MCF 10A (cell line): ENCODE results near the gene WDR43. TPM values are rescaled to one million over a fixed set of nuclear protein-coding genes. Genes with fewer than 3 reads are reported as not detected.

Experiments
- BruUV-seq: library from RNA; stranded (reverse); fragments of 400-500 nt; replicated peaks from 2 replicates; lab custom pipeline; 2021; lab: Mats Ljungman, UMichigan
- CTCF ChIA-PET: fragments of 300-600 bp; sonication (Branson Sonifier 250); formaldehyde crosslinking; extraction: SDS; loops from one replicate; lab custom pipeline; 2021; ENCODE audit warnings: antibody characterized with exemption, inconsistent platforms; lab: Yijun Ruan, JAX
- POLR2A ChIA-PET: fragments of 300-600, 350-650 bp; sonication (Branson Sonifier 250); formaldehyde crosslinking; extraction: SDS; loops from one replicate; lab custom pipeline; 2020; ENCODE audit warnings: antibody characterized with exemption, inconsistent platforms; lab: Yijun Ruan, JAX
- DNase-seq: peaks from one replicate; pipeline ENCODE4 v3.0.0-alpha.2; 2018; ENCODE audit not compliant: unreplicated experiment
- H3K27ac Mint-ChIP-seq: one replicate; pipeline ENCODE4 v1.8.0; 2022; ENCODE audit warnings: mild to moderate bottlenecking, low read depth, mixed read lengths; ENCODE audit not compliant: unreplicated experiment
- H3K27me3 Mint-ChIP-seq: one replicate; pipeline ENCODE4 v1.8.0; 2022; ENCODE audit warnings: mixed read lengths; ENCODE audit not compliant: insufficient read depth, unreplicated experiment
- H3K36me3 Mint-ChIP-seq: one replicate; pipeline ENCODE4 v1.8.0; 2022; ENCODE audit warnings: mild to moderate bottlenecking, moderate library complexity, mixed read lengths; ENCODE audit not compliant: insufficient read depth, unreplicated experiment
- H3K4me1 Mint-ChIP-seq: one replicate; pipeline ENCODE4 v1.8.0; 2022; ENCODE audit warnings: mixed read lengths; ENCODE audit not compliant: insufficient read depth, unreplicated experiment
- H3K4me3 Mint-ChIP-seq: one replicate; pipeline ENCODE4 v1.8.0; 2022; ENCODE audit warnings: mild to moderate bottlenecking, moderate library complexity, mixed read lengths; ENCODE audit not compliant: unreplicated experiment
- H3K9me3 Mint-ChIP-seq: one replicate; pipeline ENCODE4 v1.8.0; 2022; ENCODE audit warnings: mixed read lengths; ENCODE audit not compliant: unreplicated experiment
- intact Hi-C: fragments of 100-400 bp; cut with micrococcal nuclease; formaldehyde crosslinking; loops from 2 replicates; pipeline ENCODE4 v1.14.1; 2022
- total RNA-seq: library from RNA; stranded (reverse); gene quantifications from 2 replicates; pipeline ENCODE4 v1.2.3, GENCODE V29; 2022
- TF ChIP-seq, protein P1 (sequence below): fragments of 200-600 bp; IDR thresholded peaks from one replicate; pipeline ENCODE4 v1.8.0; 2022; ENCODE audit warnings: antibody characterized with exemption, mild to moderate bottlenecking; ENCODE audit not compliant: unreplicated experiment

The WDR43 gene
- total RNA-seq, 1 experiment from 2014 or later: 160 TPM

DNA sequence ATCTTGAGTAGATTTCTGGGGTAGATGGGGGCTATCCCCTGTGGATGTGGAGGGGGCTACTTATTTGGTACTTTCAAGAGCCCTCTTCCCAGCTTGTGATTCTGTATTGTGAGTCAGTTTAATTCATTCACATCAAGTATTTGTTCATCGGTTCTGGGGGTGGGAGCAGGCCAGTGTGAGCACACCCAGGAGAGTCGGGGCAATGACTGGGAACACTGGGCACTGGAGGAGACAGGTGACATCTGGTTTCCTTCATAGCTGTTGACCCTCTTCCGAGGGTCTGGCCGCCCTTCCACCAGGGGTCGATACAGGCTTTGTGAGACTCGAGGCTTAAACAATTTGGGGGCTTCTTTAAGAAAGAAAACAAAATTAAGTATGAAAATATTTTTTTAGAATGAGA lies 84.1 kb downstream of the WDR43 start:
- POLR2A ChIA-PET: no interaction called here
- H3K9me3 Mint-ChIP-seq: no peaks in the 10 kb centered on the region
- TF ChIP-seq, protein P1, sequence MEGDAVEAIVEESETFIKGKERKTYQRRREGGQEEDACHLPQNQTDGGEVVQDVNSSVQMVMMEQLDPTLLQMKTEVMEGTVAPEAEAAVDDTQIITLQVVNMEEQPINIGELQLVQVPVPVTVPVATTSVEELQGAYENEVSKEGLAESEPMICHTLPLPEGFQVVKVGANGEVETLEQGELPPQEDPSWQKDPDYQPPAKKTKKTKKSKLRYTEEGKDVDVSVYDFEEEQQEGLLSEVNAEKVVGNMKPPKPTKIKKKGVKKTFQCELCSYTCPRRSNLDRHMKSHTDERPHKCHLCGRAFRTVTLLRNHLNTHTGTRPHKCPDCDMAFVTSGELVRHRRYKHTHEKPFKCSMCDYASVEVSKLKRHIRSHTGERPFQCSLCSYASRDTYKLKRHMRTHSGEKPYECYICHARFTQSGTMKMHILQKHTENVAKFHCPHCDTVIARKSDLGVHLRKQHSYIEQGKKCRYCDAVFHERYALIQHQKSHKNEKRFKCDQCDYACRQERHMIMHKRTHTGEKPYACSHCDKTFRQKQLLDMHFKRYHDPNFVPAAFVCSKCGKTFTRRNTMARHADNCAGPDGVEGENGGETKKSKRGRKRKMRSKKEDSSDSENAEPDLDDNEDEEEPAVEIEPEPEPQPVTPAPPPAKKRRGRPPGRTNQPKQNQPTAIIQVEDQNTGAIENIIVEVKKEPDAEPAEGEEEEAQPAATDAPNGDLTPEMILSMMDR: no peak

DNA sequence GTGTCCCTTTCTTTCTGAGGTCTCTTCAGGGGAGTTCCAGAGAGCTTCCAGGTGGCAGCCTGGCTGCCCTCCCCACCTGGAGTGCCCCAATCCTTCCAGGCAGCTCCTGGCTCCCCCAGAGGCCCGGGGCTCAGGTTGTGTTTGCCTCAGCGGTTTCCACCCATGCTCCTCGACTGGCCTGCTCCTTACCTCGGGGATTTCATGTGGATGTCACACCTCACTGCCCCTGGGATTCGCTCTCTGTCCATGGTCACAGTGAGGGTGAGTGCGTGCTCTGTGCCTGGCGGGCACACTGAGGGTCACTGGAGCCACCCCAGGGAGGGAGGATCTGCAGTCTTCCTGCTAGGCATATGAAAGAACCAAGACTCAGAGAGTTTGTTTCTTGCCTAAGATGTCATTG lies 84.6 kb downstream of the WDR43 start:
- TF ChIP-seq, protein P1: no peak
- H3K9me3 Mint-ChIP-seq: no peaks in the 10 kb centered on the region
- H3K4me3 Mint-ChIP-seq: no peak overlapping the region
- H3K27ac Mint-ChIP-seq: no peak overlapping the region
- BruUV-seq: no TSS peak
- H3K36me3 Mint-ChIP-seq: no peaks in the 10 kb centered on the region
- no peak for DNase-seq
- no peaks in the 10 kb centered on the region for H3K27me3 Mint-ChIP-seq
- ChIA-PET POLR2A (interaction anchor here (1.6 kb wide), 1 partner anchor 12 kb away, joined by 4 read pairs; no protein-coding TSS in a partner anchor), CTCF (interaction anchor here (1.5 kb wide), 1 partner anchor 20 kb away, joined by 4 read pairs; no protein-coding TSS in a partner anchor)
- intact Hi-C loops: no loop called here
- peaks cover 7% of the 10 kb centered on the region for H3K4me1 Mint-ChIP-seq

More for the DNA sequence above, 84.1 kb downstream of the WDR43 start:
- CTCF ChIA-PET: interaction anchor here (1.5 kb wide), 1 partner anchor 20 kb away, joined by 4 read pairs; no protein-coding TSS in a partner anchor
- no peak for DNase-seq
- Mint-ChIP-seq H3K27me3 (no peaks in the 10 kb centered on the region), H3K27ac (no peak overlapping the region), H3K36me3 (no peaks in the 10 kb centered on the region), H3K4me3 (no peak overlapping the region), H3K4me1 (peaks cover 7% of the 10 kb centered on the region)
- no TSS peak for BruUV-seq
- intact Hi-C loops: no loop called here

DNA sequence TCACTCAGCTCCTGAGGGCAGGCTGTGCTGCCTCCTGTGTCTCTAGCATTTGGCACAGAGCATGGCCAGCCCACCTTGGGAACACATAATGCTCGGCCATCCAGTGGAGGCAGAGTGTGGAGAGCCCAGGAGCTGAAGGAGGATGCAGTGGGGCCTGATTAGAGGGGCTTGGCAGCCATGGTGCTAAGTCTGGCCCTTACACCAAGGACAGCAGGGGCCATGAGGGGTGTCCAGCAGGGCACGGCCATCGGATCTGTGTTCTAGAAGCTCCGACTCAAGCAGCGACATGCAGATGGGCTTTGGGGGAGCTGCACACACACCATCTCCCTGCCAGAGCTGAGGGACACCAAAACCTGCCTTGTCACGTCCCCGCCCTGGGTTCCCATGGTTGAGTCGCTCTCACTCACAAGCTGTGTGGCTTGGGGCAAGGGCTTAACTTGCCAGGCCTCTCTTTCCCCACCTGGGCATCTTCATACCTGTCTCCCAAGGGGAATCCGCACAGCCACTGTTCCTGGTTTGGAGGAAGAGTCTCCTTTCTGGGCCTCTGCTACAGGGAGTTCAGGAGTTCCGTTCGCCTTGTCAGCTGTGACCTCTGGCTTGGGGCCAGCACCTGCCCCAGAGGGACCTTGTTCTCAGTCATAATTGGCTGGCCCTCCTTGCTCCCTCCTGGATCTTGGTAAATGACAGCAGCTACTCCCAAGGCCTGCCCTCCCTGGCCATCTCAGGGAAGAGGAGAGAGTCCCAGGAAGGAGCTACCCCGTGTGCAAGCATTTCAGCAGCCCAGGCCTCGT lies 85.3 kb downstream of the WDR43 start:
- Mint-ChIP-seq H3K4me3 (no peak overlapping the region), H3K27me3 (no peaks in the 10 kb centered on the region), H3K4me1 (peaks cover 7% of the 10 kb centered on the region), H3K27ac (no peak overlapping the region), H3K9me3 (no peaks in the 10 kb centered on the region), H3K36me3 (no peaks in the 10 kb centered on the region)
- POLR2A ChIA-PET: interaction anchor here (1.6 kb wide), 1 partner anchor 12 kb away, joined by 4 read pairs; no protein-coding TSS in a partner anchor
- BruUV-seq: no TSS peak
- DNase-seq: no peak
- CTCF ChIA-PET: interaction anchor here (0.5 kb wide), 1 partner anchor 186 kb away, joined by 3 read pairs; no protein-coding TSS in a partner anchor
- TF ChIP-seq, protein P1: no peak
- intact Hi-C loops: no loop called here

DNA sequence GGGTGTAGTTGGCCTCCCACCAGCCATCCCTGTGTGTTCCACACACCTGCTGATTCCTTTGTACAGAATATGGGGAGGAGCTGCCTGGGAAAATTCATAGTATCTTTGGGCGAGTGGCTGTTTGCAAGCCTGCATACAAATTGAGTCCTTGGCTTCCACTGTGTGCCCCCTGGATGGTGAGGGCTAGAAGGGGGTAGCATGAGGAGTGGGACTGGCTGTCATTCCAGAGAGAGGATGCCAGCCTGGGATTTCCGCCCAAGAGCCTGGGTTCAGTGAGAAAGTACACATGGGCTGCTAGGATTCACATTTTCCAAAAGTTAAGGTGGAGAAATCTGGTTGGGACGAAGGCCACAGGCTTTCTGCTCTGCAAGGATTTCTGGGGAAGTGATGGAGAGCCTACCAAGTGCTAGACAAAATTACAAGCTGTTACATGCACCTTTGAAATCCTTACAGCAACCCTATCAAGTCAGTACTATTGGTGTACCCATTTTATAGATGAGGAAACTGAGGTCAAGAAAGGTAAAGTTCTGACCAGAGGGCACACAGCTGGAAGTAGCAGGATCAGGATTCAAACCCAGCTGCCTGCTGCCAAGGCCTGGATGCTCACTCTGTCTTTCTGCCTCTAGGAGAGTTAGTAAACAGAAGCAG lies 86.0 kb downstream of the WDR43 start:
- DNase-seq: no peak
- Mint-ChIP-seq H3K27me3 (no peaks in the 10 kb centered on the region), H3K36me3 (peaks cover 6% of the 10 kb centered on the region), H3K27ac (no peak overlapping the region), H3K4me3 (no peak overlapping the region), H3K9me3 (no peaks in the 10 kb centered on the region), H3K4me1 (peaks cover 7% of the 10 kb centered on the region)
- no TSS peak for BruUV-seq
- intact Hi-C loops: no loop called here
- CTCF ChIA-PET: no interaction called here
- TF ChIP-seq, protein P1: no peak
- POLR2A ChIA-PET: interaction anchor here (1.6 kb wide), 1 partner anchor 11 kb away, joined by 4 read pairs; no protein-coding TSS in a partner anchor
